ENCODE data around the gene OSMR.
A peak's percentile ranks its signal among the peaks of the same experiment; 100 is the strongest.

- TF ChIP-seq ZBTB34 (CRISPR knock-in tag; IDR thresholded peaks at IDR 0.05) (no peak), HMG20B (CRISPR knock-in tag; conservative IDR thresholded peaks at IDR 0.05) (peak; percentile 68; the same call in 1 of the 2 replicates), PAX8 (CRISPR knock-in tag; IDR thresholded peaks at IDR 0.05; ENCODE audit: borderline replicate concordance) (no peak), DPF2 (CRISPR knock-in tag; IDR thresholded peaks at IDR 0.05; ENCODE audit: borderline replicate concordance, low read depth) (peak; percentile 67; the same call in 1 of the 2 replicates), UBTF (CRISPR knock-in tag; IDR thresholded peaks at IDR 0.05) (peak; percentile 29; the same call in 1 of the 2 replicates), CBX2 (IDR thresholded peaks at IDR 0.05; ENCODE audit: low read depth, low read length) (no peak), CBX2 (CRISPR knock-in tag; IDR thresholded peaks at IDR 0.05; ENCODE audit: low read depth) (no peak), EZH2 (conservative IDR thresholded peaks at IDR 0.05; ENCODE audit: low read depth, low read length) (no peak), STAT6 (CRISPR knock-in tag; IDR thresholded peaks at IDR 0.05; ENCODE audit: borderline replicate concordance) (no peak), TEF (CRISPR knock-in tag; IDR thresholded peaks at IDR 0.05) (0 out of 2 replicates have a peak, but pooled peaks have one; percentile 51), ZNF124 (CRISPR knock-in tag; IDR thresholded peaks at IDR 0.05) (peak; percentile 68; the same call in 1 of the 2 replicates), SMC3 (IDR thresholded peaks at IDR 0.05; ENCODE audit: low read length) (peak; percentile 27; the same call in 1 of the 2 replicates), SUZ12 (IDR thresholded peaks at IDR 0.05; ENCODE audit: low read depth, low read length) (no peak), NKX3-1 (CRISPR knock-in tag; IDR thresholded peaks at IDR 0.05) (no peak)
These were observed 15.2 kb upstream of the OSMR start for GRCh38 chr5:38830521-38831051.
